Fibroblast of upper back skin (primary cell): ENCODE measurements around the gene ACAN.

Experiments
- DNase-seq: peaks from one replicate; pipeline ENCODE4 v3.0.0-alpha.2; 2013

The ACAN gene

DNA sequence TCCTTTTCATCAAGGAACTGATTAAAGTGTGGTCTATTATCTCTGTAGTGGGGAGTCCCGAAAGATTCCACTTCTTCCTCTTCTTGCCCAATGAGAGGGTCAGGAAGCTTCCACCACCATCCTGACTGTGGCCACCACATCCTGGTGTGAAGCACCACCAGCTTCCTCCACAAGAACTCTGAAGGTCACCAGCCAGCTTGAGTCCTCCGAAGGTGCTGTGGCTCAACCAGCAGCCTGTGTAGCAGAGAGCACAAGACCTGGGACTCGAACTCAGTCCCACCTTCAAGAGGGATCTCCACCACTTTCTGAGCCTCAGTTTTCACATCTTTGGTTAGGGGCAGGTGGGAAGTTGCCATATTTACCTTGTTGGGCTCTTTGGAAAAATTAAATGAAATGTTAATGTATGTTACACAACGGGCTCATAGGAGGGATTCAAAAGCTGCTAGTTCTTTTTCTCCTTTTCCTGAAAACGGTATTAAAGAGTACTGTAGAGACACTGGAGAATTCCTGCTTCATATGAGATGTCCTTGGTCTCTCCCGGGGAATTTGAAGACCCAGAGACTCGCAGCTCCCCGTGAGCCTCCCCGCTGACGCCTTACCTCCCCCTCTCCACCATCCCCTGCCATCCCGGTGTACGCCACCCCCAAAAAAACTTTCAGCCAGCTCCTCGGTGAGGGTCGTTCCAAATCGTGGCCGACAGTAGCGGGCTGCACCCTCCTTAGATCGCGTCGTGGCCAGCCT, 816 bp upstream of the ACAN start:
- DNase-seq: no peak

DNA sequence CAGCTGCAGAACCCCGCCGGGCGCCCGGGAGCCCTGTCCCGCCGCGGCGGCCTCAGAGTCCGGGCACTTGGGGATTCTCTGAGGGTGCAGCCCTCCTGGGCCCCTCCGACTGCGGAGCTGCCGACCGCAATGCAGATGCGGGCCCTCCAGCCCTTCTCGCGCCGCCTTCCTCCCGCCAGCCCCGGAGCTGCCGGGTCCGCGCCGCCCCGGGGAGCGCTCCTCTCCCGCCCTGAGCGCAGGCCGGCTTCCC, 320 bp upstream of the ACAN start:
- no peak for DNase-seq

DNA sequence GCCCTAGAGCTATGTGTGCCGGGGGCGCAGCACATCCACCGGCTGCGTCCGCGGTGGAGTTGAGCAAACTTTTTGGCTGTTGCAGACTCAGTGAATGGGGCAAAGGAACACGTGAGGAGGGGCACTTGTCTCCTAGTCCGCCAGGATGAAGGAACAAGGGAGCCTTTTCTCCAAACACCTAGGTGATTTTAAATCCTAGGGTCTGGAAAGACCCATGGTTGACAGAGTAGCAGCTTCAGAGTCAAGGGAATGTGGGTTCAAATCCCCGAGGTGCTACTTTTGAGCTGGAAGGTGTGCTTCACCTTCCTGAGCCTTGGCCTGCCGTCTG, 648 bp downstream of the ACAN start:
- no peak for DNase-seq

GRCh38 chr15:88804257-88804656, 1.0 kb downstream of the ACAN start:
- no peak for DNase-seq

DNA sequence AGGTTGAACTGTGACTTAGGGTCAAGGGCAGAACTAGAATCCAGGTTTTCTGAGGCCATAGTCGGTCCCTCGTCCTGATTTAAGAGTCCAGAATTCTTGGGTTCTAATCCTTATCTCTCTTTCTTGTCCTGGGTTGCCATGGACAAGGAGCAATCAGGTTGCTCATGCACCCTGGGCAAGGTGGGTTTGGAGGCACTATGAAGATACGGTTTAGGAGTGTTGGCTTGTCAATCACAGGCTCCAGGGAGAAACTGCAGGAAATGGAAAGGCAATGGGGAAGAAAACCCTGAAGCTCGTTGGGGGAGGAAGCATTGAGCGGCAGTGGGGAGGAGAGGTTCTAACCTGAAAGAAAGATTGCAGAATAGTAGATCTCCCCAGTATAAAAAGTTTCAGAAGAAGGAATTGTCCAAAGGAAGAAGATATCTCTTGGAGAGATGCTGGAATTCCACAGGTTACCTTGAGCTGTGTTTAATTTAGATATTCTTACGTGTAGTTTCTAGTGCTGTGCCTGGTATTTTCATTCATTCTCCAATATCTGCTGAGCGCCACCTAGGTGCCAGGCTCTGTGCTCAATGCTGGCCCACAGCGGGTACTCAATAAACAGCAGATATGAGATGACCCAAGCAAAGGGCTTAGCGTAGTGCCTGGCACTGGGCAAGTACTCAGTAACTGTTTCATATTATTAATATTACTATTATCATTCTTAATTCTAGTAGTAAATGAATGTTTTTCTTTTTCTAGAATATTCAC, 2.0 kb downstream of the ACAN start:
- no peak for DNase-seq

DNA sequence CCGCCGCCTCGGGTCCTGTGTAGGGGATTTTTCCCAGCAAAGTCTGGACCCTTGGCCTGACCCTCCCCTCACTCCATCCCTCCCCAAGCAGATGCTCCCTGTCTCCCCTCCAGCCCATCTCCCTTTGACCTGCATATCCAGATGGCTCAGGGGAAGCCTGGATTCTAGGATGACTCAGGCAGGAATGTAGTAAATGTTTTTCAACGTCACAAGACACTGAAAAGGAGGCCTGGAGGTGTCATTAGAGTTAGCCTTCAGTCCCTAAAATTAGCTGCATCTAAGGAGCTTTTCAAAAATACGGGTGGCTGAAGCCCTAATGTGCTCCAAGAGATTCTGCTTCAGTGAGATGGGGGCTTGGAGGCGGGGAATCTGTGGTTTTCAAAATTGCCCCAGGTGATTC, 7.2 kb downstream of the ACAN start:
- DNase-seq: peak; percentile 57

DNA sequence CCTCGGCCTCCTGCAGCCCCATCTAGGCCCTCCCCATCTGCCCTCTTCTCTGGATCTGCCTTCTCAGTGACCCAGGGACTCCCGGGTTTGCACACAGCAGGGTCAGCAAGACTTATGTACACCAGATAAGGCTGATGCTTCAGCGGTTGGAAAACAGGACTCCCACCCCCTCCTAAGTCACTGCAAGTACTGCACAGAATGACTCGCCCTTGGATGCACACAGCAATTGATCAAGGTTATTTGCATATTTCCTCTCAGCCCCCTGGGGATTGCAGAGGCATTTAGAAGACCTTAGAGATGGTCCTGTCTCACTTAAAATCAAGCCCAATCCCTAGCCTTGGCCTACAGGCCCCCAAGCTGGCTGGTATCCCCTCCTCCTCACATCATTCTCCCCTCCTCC, 8.9 kb downstream of the ACAN start:
- DNase-seq: peak; percentile 48

DNA sequence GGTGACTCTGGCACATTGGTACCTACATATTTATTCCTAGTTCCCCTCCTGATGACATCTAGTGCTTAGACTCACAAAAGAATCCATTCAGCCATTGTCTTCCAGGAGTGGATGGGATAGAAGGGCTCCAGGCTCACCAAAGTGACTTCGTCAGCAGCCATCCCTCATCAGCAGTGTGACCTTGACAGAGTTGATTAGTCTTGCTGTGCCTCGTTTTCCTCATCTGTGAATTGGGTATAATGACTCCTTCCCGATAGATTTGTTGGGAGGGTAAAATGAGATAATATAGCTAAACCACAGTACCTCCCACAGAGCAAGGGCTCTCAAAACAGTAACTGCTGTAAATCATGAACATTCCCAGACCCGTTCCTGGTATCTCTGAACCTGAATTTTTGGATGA, 10.7 kb downstream of the ACAN start:
- no peak for DNase-seq

DNA sequence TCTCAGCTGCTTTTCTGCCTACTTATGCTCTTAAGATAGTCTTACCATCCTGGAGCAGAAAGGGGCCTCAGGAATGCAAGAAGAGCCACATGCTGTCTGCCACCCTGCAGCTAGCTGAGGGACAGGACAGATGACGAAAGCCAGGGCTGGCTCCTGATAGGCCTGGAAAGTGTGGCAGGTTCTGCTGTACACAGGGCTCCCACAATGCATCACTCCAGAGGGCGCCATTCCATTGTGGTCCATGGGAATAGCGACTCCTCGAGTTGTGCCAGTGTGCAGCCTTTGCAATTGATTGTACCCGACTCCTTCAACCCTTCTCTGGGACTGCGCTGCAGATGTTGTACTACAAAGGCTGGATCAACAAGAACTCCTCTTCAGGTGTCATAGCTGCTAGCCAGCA, 11.2 kb downstream of the ACAN start:
- DNase-seq: no peak

- no peak for DNase-seq
Observed at GRCh38 chr15:88818920-88819319, 15.7 kb downstream of the ACAN start.

DNA sequence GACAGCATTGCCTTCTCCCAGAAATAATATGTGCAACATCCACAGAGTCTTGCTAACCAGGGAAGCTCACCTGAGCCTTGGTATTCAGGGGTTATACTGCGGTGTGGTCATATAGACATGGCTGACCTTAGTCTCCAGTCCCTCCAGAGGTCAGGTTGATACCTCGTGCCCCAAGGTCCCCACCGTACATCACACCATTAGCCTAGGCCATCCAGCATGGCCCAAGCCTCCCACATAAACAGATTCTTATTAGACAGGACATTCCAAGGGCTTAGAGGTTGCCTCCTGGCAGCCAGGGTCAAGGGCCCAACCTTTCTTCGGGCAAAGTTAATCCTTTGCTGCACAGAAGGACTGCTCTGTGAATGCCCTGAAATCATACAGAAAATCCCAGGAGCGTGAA, 18.8 kb downstream of the ACAN start:
- DNase-seq: no peak

- DNase-seq: peak; percentile 32
Observed at GRCh38 chr15:88828791-88829190, 25.6 kb downstream of the ACAN start.

DNA sequence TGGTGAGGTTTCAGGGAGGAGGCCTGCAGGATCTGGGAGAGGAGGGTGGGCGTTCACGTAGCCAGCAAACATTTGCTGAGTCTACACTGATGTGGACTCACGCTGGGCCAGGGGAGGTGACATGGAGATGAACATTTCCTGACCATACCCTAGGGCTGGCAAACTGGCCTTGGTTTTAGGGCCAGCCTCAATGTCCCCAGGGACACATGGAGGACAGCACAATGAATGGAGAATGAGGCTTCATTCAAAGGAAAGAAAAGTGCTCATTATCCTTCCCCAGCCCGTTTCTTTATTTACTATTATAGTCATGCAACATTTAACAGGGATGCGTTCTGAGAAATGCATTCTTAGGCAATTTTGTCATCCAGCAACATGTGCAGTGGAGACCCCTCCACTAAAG, 26.8 kb downstream of the ACAN start:
- no peak for DNase-seq

GRCh38 chr15:88832820-88833730, 29.8 kb downstream of the ACAN start:
- DNase-seq: no peak

DNA sequence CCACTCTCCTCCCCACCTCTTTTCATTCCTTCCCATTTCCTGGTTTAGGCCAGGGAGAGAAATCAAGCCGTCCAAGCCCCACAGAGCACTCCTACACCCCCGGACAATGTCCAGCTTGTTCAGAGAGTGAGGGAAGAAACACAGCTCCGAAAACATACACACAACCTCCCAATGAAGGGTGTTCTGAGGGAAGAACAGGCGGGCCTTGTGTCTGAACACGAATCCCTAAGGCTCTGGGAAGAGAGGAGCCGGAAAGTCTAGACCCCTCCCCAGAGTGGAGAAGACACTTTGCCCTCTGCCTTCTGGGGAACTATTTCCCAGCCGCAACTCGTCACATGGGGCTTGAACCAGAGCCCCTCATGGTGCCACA, 30.5 kb downstream of the ACAN start:
- DNase-seq: no peak

- peak; percentile 71 for DNase-seq
Observed at GRCh38 chr15:88834211-88834812, 31.1 kb downstream of the ACAN start.

GRCh38 chr15:88835119-88835518, 31.9 kb downstream of the ACAN start:
- DNase-seq: no peak

GRCh38 chr15:88835646-88836045, 32.4 kb downstream of the ACAN start:
- peak; percentile 57 for DNase-seq

GRCh38 chr15:88838667-88839066, 35.4 kb downstream of the ACAN start:
- DNase-seq: no peak

GRCh38 chr15:88839146-88839545, 35.9 kb downstream of the ACAN start:
- no peak for DNase-seq

GRCh38 chr15:88839961-88840360, 36.7 kb downstream of the ACAN start:
- no peak for DNase-seq

- no peak for DNase-seq
Observed at GRCh38 chr15:88841236-88841635, 38.0 kb downstream of the ACAN start.

DNA sequence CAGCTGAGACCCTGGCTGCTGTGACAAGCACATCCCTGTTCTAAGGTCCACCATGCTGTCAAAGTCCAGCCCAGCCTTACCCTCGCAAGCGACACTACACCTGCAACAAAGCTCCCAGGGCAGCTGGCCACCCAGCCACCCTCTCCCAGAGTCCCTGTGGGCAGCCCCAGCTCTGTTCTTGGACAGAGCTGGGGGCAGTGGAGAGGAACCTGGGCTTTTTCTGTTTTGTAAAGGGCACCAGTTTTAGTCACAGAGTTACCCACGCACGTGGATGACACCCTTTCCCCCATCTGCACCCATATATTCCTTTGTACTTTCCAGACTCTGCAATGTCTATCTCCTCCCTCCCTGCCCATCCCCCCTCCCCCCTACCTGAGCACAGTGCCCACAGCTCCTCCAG, 38.9 kb downstream of the ACAN start:
- no peak for DNase-seq

GRCh38 chr15:88843334-88843733, 40.1 kb downstream of the ACAN start:
- no peak for DNase-seq
